Heart left ventricle (tissue), 16 donors: Measurements from ENCODE around the gene TRAPPC12. TPM values are rescaled to one million over a fixed set of nuclear protein-coding genes. Genes with fewer than 3 reads are reported as not detected.

Source experiments
- ATAC-seq, 4 donors: fragments of 200-7000 bp; cut with Tn5 transposase; one replicate each; pipeline ENCODE4 v1.9.1; 2020 to 2022; ENCODE audit warnings: moderate library complexity in 4 of 4, mild to moderate bottlenecking in 3 of 4, moderate number of reproducible peaks in 1 of 4
- DNase-seq, 5 donors: peaks; one replicate each; pipeline ENCODE4 v3.0.0-alpha.2; 2020
- H3K27ac ChIP-seq, 12 donors: fragments of 200-600 bp; sonication (generic) in 4 of 12; one replicate each; pipeline versions ENCODE4 v1.5.0 to v1.8.0; 2016 to 2022; ENCODE audit warnings: mild to moderate bottlenecking in 2 of 12
- H3K27me3 ChIP-seq, 9 donors: fragments of 200-600 bp; sonication (generic) in 2 of 9; one replicate each; pipeline versions ENCODE4 v1.5.1 to v1.8.0; 2016 to 2022; ENCODE audit warnings: mild to moderate bottlenecking in 3 of 9
- H3K36me3 ChIP-seq, 9 donors: fragments of 200-600 bp; sonication (generic) in 2 of 9; one replicate each; pipeline versions ENCODE4 v1.5.0 to v1.8.0; 2018 to 2022; ENCODE audit warnings: mild to moderate bottlenecking in 2 of 9
- H3K4me1 ChIP-seq, 12 donors: fragments of 200-600 bp; sonication (generic) in 4 of 12; one replicate each; pipeline versions ENCODE4 v1.5.0 to v1.8.0; 2016 to 2022; ENCODE audit warnings: mild to moderate bottlenecking in 3 of 12
- H3K4me3 ChIP-seq, 12 donors: fragments of 200-600 bp; sonication (generic) in 4 of 12; one replicate each; pipeline versions ENCODE4 v1.5.0 to v1.8.0; 2017 to 2022; ENCODE audit warnings: mild to moderate bottlenecking in 9 of 12, moderate library complexity in 4 of 12
- H3K9me3 ChIP-seq, 12 donors: fragments of 200-600 bp; sonication (generic) in 4 of 12; one replicate each; pipeline versions ENCODE4 v1.5.0 to v1.8.0; 2016 to 2022; ENCODE audit warnings: mild to moderate bottlenecking in 1 of 12
- CTCF ChIP-seq, 12 donors: fragments of 200-600 bp; sonication (generic) in 4 of 12; IDR thresholded peaks; one replicate each; pipeline versions ENCODE4 v1.5.0 to v1.8.0; 2018 to 2022; ENCODE audit warnings: antibody characterized with exemption in 12 of 12, mild to moderate bottlenecking in 5 of 12
- POLR2A ChIP-seq, 2 donors: fragments of 450-650 bp; IDR thresholded peaks; one replicate each; pipeline ENCODE4 v1.6.1; 2017; ENCODE audit warnings: antibody characterized with exemption in 2 of 2, mild to moderate bottlenecking in 2 of 2, moderate library complexity in 2 of 2
- WGBS, 4 donors: extraction: QIAGEN DNeasy Blood & Tissue Kit in 2 of 4; methylation state at CpG; one replicate each; pipeline versions ENCODE4 v1.1.5 to v1.1.7; 2013 to 2018; 5-methylcytosine and 5-hydroxymethylcytosine counted together
- intact Hi-C, 10 donors: fragments of 100-400 bp; cut with DNase I; formaldehyde crosslinking; loops; one replicate each; pipeline versions ENCODE4 v1.11.1 to v1.14.2; 2022
- polyA plus RNA-seq, 2 donors: library from polyadenylated mRNA; stranded (reverse); fragments of 200-250 nt; gene quantifications; one replicate each; pipeline ENCODE4 v1.2.3, GENCODE V29; 2013
- total RNA-seq, 9 donors: library from RNA; depleted of rRNA in 2 of 9; stranded (reverse); fragments of >200 nt in 2 of 9; fragmentation: NEBNext Ultra II Directional in 3 of 9; extraction: Animal tissue kit (Norgen Biotek cat#: 25700) in 3 of 9; gene quantifications; one replicate each; pipeline versions ENCODE4 v1.1.0 to v1.2.4, GENCODE V29; 2016 to 2023
- donor health status: ischemic (EF 13 %, LVEDD 7.1; RV severe dilation, severe dysfunction).
- donor health status: healthy with polysubstance abuse.
- donor health status: DM: no; HTN: yes; CAD: no.
- donor health status: DM: no; HTN: no; CAD: no.
- donor health status: ischemic (EF 25% LVEDD 6.9; RV normal size, moderate dysfunction).
- donor health status: ischemic (EF 25% LVEDD 5.7; RV mildly dilated, moderate dysfunction).
- donor health status: healthy.
- donor health status: DM: yes; HTN: yes; CAD: no.
- donor health status: ischemic (EF 35%, LVEDD 5.7; RV mildly dilated, moderate dysfunction).
- donor health status: nonischemic (EF 11% LVEDD 7.7; RV severe dilation, severe dysfunction).
- donor health status: DM: yes; HTN: yes; CAD: no.
- donor health status: PGD.
- donor health status: ischemic (EF 29% LVEDD 5.4; RV normal size, mild dysfunction).
- donor health status: nonischemic (EF 23%, LVEDD 6.1; RV moderate dilation, normal function).

TRAPPC12 gene
- total and polyA plus RNA-seq, 11 donors, result 70.3 to 142 (median 88.2) TPM

GRCh38 chr2:3462493-3463104, 83.1 kb downstream of the TRAPPC12 start:
- intact Hi-C loops, result loop anchor here in 8 of 10 donors (1.0 to 10.0 kb wide), 7 partner anchors 28 to 190 kb away; partner anchors contain the start of genes EIPR1 (in 3 of the 8) and TRAPPC12 (in 3 of the 8)
- 74 to 87% (median 77%) methylated on average over 10 of the region's 10 CpGs for WGBS, 4 donors
- H3K36me3 ChIP-seq, result peaks cover 0 to 67% (median 39%) of the 10 kb centered on the region in 9 donors

GRCh38 chr2:3463186-3463835, 83.8 kb downstream of the TRAPPC12 start:
- TF ChIP-seq POLR2A (IDR thresholded peaks at IDR 0.05), result no peak
- TF ChIP-seq CTCF (IDR thresholded peaks at IDR 0.05), result no peak
- intact Hi-C loops, result loop anchor here in 8 of 10 donors (1.0 to 10.0 kb wide), 6 partner anchors 29 to 189 kb away; partner anchors contain the start of genes EIPR1 (in 3 of the 8) and TRAPPC12 (in 3 of the 8)
- no peak overlapping the region for H3K4me3 ChIP-seq
- H3K27ac ChIP-seq, result no peak overlapping the region
- H3K4me1 ChIP-seq, result peaks cover 0 to 59% (median 42%) of the 10 kb centered on the region in 12 donors
- no peak for ATAC-seq
- peak in 3 of 5 donors; percentile 13 to 51 (median 20) for DNase-seq
- 87 to 90% (median 89%) methylated on average over 25 of the region's 25 CpGs for WGBS, 4 donors
- H3K27me3 ChIP-seq, result no peaks in the 10 kb centered on the region
- no peaks in the 10 kb centered on the region for H3K9me3 ChIP-seq
- peaks cover 0 to 67% (median 38%) of the 10 kb centered on the region in 9 donors for H3K36me3 ChIP-seq

More at GRCh38 chr2:3462493-3463104, 83.1 kb downstream of the TRAPPC12 start:
- DNase-seq, result peak in 2 of 5 donors; percentile 27 to 53
- Histone ChIP-seq H3K27me3 (no peaks in the 10 kb centered on the region), H3K4me3 (no peak overlapping the region), H3K4me1 (peaks cover 0 to 62% (median 42%) of the 10 kb centered on the region in 12 donors), H3K9me3 (no peaks in the 10 kb centered on the region), H3K27ac (peak overlapping the region in 1 of 12 donors; percentile 87)
- TF ChIP-seq CTCF (IDR thresholded peaks at IDR 0.05) (peak in 5 of 12 donors; percentile 5 to 24 (median 10)), POLR2A (IDR thresholded peaks at IDR 0.05) (no peak)
- no peak for ATAC-seq

- peaks cover 0 to 71% (median 45%) of the 10 kb centered on the region in 9 donors for H3K36me3 ChIP-seq
- H3K4me1 ChIP-seq, result peaks cover 0 to 57% (median 38%) of the 10 kb centered on the region in 12 donors
- no peaks in the 10 kb centered on the region for H3K27me3 ChIP-seq
- H3K4me3 ChIP-seq, result no peak overlapping the region
- intact Hi-C loops, result loop anchor here in 8 of 10 donors (1.0 to 10.0 kb wide), 6 partner anchors 30 to 188 kb away; partner anchors contain the start of genes EIPR1 (in 3 of the 8) and TRAPPC12 (in 3 of the 8)
- H3K9me3 ChIP-seq, result no peaks in the 10 kb centered on the region
- no peak for TF ChIP-seq CTCF (IDR thresholded peaks at IDR 0.05)
- TF ChIP-seq POLR2A (IDR thresholded peaks at IDR 0.05), result no peak
- H3K27ac ChIP-seq, result no peak overlapping the region
- DNase-seq (peak in 2 of 5 donors; percentile 18 to 60), ATAC-seq (no peak)
- WGBS, 4 donors, result 88 to 98% (median 96%) methylated on average over 13 of the region's 13 CpGs
Measured at GRCh38 chr2:3463944-3464343, 84.5 kb downstream of the TRAPPC12 start.
